GM12878 (cell line): Measurements from ENCODE around the gene P3H1. TPM values are rescaled to one million over a fixed set of nuclear protein-coding genes. Genes with fewer than 3 reads are reported as not detected.
A peak's percentile ranks its signal among the peaks of the same experiment; 100 is the strongest.

Experiments used
- CHD1 ChIP-seq: IDR thresholded peaks from 2 replicates; pipeline ENCODE4 v1.6.1; 2012; ENCODE audit warnings: low read depth, low read length, improper control_type of control experiment
- CHD2 ChIP-seq: IDR thresholded peaks from 2 replicates; pipeline ENCODE4 v1.6.1; 2011; ENCODE audit warnings: low read depth, low read length, improper control_type of control experiment, borderline replicate concordance
- E4F1 ChIP-seq: fragments of 450-650 bp; IDR thresholded peaks from 2 replicates; pipeline ENCODE4 v1.6.1; 2018; ENCODE audit warnings: borderline replicate concordance, mild to moderate bottlenecking; ENCODE audit not compliant: partially characterized antibody
- HSF1 ChIP-seq: fragments of 150-350 bp; IDR thresholded peaks from 2 replicates; pipeline ENCODE4 v1.6.1; 2014; ENCODE audit warnings: mild to moderate bottlenecking, low read depth, low read length
- IKZF2 ChIP-seq, 2 experiments: fragments of 450-650 bp; IDR thresholded peaks; 2 replicates each; pipeline ENCODE4 v1.6.1; 2017; ENCODE audit warnings: mild to moderate bottlenecking in 2 of 2, moderate library complexity in 2 of 2
- IRF3 ChIP-seq: fragments of 450-650 bp; IDR thresholded peaks from 2 replicates; pipeline ENCODE4 v1.6.1; 2014; ENCODE audit warnings: mild to moderate bottlenecking
- MTA3 ChIP-seq: IDR thresholded peaks from 2 replicates; pipeline ENCODE4 v1.6.1; 2012; ENCODE audit warnings: low read length, inconsistent platforms, borderline replicate concordance
- MXI1 ChIP-seq: fragments of 150-350 bp; IDR thresholded peaks from 2 replicates; pipeline ENCODE4 v1.6.1; 2011; ENCODE audit warnings: low read depth, mild to moderate bottlenecking, inconsistent platforms, low read length, improper control_type of control experiment
- MYB ChIP-seq: fragments of 150-350 bp; IDR thresholded peaks from 2 replicates; pipeline ENCODE4 v1.6.1; 2014; ENCODE audit warnings: mild to moderate bottlenecking, low read depth, low read length, borderline replicate concordance
- NFXL1 ChIP-seq: fragments of 450-650 bp; IDR thresholded peaks from 2 replicates; pipeline ENCODE4 v1.6.1; 2017; ENCODE audit warnings: antibody characterized with exemption, mild to moderate bottlenecking, borderline replicate concordance
- PAX5 ChIP-seq: IDR thresholded peaks from 2 replicates; pipeline ENCODE4 v1.6.1; 2011; ENCODE audit warnings: low read depth, low read length, borderline replicate concordance
- RAD21 ChIP-seq: IDR thresholded peaks from 2 replicates; pipeline ENCODE4 v1.6.1; 2011; ENCODE audit warnings: mild to moderate bottlenecking, low read depth, low read length, moderate library complexity; ENCODE audit not compliant: insufficient read depth
- RB1 ChIP-seq: fragments of 450-650 bp; formaldehyde crosslinking; IDR thresholded peaks from 2 replicates; pipeline ENCODE4 v1.6.1; 2017; ENCODE audit warnings: mild to moderate bottlenecking, borderline replicate concordance
- RBBP5 ChIP-seq: fragments of 200-600 bp; sonication (generic); conservative IDR thresholded peaks from 2 replicates; pipeline ENCODE4 v1.6.1; 2016
- SIX5 ChIP-seq: IDR thresholded peaks from 2 replicates; pipeline ENCODE4 v1.6.1; 2011; ENCODE audit warnings: mild to moderate bottlenecking, low read depth, low read length, moderate library complexity; ENCODE audit not compliant: severe bottlenecking
- SMAD1 ChIP-seq: fragments of 450-650 bp; IDR thresholded peaks from 2 replicates; pipeline ENCODE4 v1.6.1; 2018; ENCODE audit warnings: mild to moderate bottlenecking, low read depth; ENCODE audit not compliant: partially characterized antibody
- SMAD5 ChIP-seq: IDR thresholded peaks from 2 replicates; pipeline ENCODE4 v1.6.1; 2016; ENCODE audit warnings: antibody characterized with exemption, low read depth
- SMARCA5 ChIP-seq: fragments of 450-650 bp; IDR thresholded peaks from 2 replicates; pipeline ENCODE4 v1.6.1; 2017; ENCODE audit warnings: mild to moderate bottlenecking
- SPI1 ChIP-seq: IDR thresholded peaks from 2 replicates; pipeline ENCODE4 v1.6.1; 2011; ENCODE audit warnings: low read depth, mild to moderate bottlenecking, low read length, moderate library complexity, borderline replicate concordance; ENCODE audit not compliant: insufficient read depth
- SREBF2 ChIP-seq: IDR thresholded peaks from 2 replicates; pipeline ENCODE4 v1.6.1; 2012; ENCODE audit warnings: mild to moderate bottlenecking, low read length
- TARDBP ChIP-seq: IDR thresholded peaks from 2 replicates; pipeline ENCODE4 v1.6.1; 2016; ENCODE audit warnings: borderline replicate concordance
- TCF3 ChIP-seq: IDR thresholded peaks from 2 replicates; pipeline ENCODE4 v1.6.1; 2012; ENCODE audit warnings: low read depth, mild to moderate bottlenecking, low read length, borderline replicate concordance; ENCODE audit not compliant: insufficient read depth
- TCF7 ChIP-seq: IDR thresholded peaks from 2 replicates; pipeline ENCODE4 v1.6.1; 2014; ENCODE audit warnings: antibody characterized with exemption, borderline replicate concordance
- USF2 ChIP-seq: IDR thresholded peaks from 2 replicates; pipeline ENCODE4 v1.6.1; 2011; ENCODE audit warnings: low read depth, low read length, improper control_type of control experiment, borderline replicate concordance
- YY1 ChIP-seq: IDR thresholded peaks from 2 replicates; pipeline ENCODE4 v1.6.1; 2011; ENCODE audit warnings: low read depth, mild to moderate bottlenecking, low read length
- polyA plus RNA-seq, 11 experiments: library from polyadenylated mRNA; depleted of rRNA in 4 of 11; unstranded in 6 of 11; stranded (reverse) in 5 of 11; fragments of >200 nt; fragmentation: Nextera tagmentation in 4 of 11; fragmentation: Illumina TruSeq in 1 of 11; extraction: Ambion mirVana in 4 of 11; extraction: Trizol in 1 of 11; gene quantifications; 1 replicate in 1 of 11; 2 replicates in 10 of 11; pipeline versions ENCODE4 v1.2.1 to v1.2.3, GENCODE V29; 2011 to 2016; ENCODE audit warnings: inconsistent platforms in 2 of 11, missing spikeins in 2 of 11, low read depth in 1 of 11
- total RNA-seq, 4 experiments: library from RNA; depleted of rRNA in 3 of 4; stranded (reverse); fragments of >200 nt in 3 of 4; fragmentation: Illumina TruSeq in 1 of 4; extraction: Trizol in 1 of 4; gene quantifications; 2 replicates each; pipeline versions ENCODE4 v1.2.1 to v1.2.3, GENCODE V29; 2013 to 2021

Gene P3H1
- total and polyA plus RNA-seq, 10 of the 15 experiments (the other 5 are each of a cell fraction or from before 2014, with no cell fraction given) = 0.72 to 42.4 (median 26.0) TPM

GRCh38 chr1:42765832-42766740 lies 742 bp downstream of the P3H1 start (continued):
- no peak for TF ChIP-seq HSF1
- no peak for TF ChIP-seq SMAD1
- no peak for TF ChIP-seq TCF3
- peak; percentile 58; the same call in 1 of the 2 replicates for TF ChIP-seq CHD1
- TF ChIP-seq MTA3 = no peak
- TF ChIP-seq PAX5 = 0 out of 2 replicates have a peak, but pooled peaks have one; percentile 12
- TF ChIP-seq SMAD5 = no peak
- no peak for TF ChIP-seq RBBP5
- no peak for TF ChIP-seq MYB
- no peak for TF ChIP-seq SIX5
- TF ChIP-seq RB1 = 0 out of 2 replicates have a peak, but pooled peaks have one; percentile 27
- TF ChIP-seq TARDBP = no peak
- TF ChIP-seq IKZF2 (IDR thresholded peaks at IDR 0.05) = peak; percentile 62 to 70
- no peak for TF ChIP-seq TCF7
- TF ChIP-seq MXI1 = peak; percentile 40; the same call in 1 of the 2 replicates
- no peak for TF ChIP-seq NFXL1
- no peak for TF ChIP-seq SREBF2
- TF ChIP-seq E4F1 = no peak
- 0 out of 2 replicates have a peak, but pooled peaks have one; percentile 6 for TF ChIP-seq RAD21
- TF ChIP-seq IRF3 = no peak
- TF ChIP-seq USF2 = no peak
- TF ChIP-seq YY1 = 0 out of 2 replicates have a peak, but pooled peaks have one; percentile 15
- TF ChIP-seq SMARCA5 = no peak
- TF ChIP-seq CHD2 = no peak
- TF ChIP-seq SPI1 = no peak
